Smooth muscle cell (in vitro differentiated cells): ENCODE results near the gene IRGC. TPM values are rescaled to one million over a fixed set of nuclear protein-coding genes. Genes with fewer than 3 reads are reported as not detected.

Experiments
- DNase-seq: peaks from one replicate; lab custom pipeline; 2025; ENCODE audit not compliant: unreplicated experiment; lab: John Stamatoyannopoulos, UW
- H2AFZ ChIP-seq: fragments of 200-600 bp; sonication (generic); 2 replicates; pipeline ENCODE4 v1.6.0; 2016; ENCODE audit warnings: antibody characterized with exemption, low read depth, mild to moderate bottlenecking
- H3F3A ChIP-seq: fragments of 200-600 bp; sonication (generic); 2 replicates; pipeline ENCODE4 v1.6.0; 2017; ENCODE audit warnings: antibody characterized with exemption, low read depth
- H3K27ac ChIP-seq: fragments of 200-600 bp; sonication (generic); 2 replicates; pipeline ENCODE4 v1.5.1; 2016; ENCODE audit warnings: low read depth, mild to moderate bottlenecking
- H3K27me3 ChIP-seq: fragments of 200-600 bp; sonication (generic); 2 replicates; pipeline ENCODE4 v1.6.1; 2016; ENCODE audit warnings: low read depth, mild to moderate bottlenecking
- H3K36me3 ChIP-seq: fragments of 200-600 bp; sonication (generic); 2 replicates; pipeline ENCODE4 v1.5.1; 2016; ENCODE audit warnings: low read depth
- H3K4me1 ChIP-seq: fragments of 200-600 bp; sonication (generic); 2 replicates; pipeline ENCODE4 v1.5.1; 2016; ENCODE audit warnings: low read depth
- H3K4me2 ChIP-seq: fragments of 200-600 bp; sonication (generic); 2 replicates; pipeline ENCODE4 v1.6.0; 2016; ENCODE audit warnings: mild to moderate bottlenecking
- H3K4me3 ChIP-seq: fragments of 200-600 bp; sonication (generic); 2 replicates; pipeline ENCODE4 v1.5.1; 2016; ENCODE audit warnings: mild to moderate bottlenecking
- H3K79me2 ChIP-seq: fragments of 200-600 bp; sonication (generic); 2 replicates; pipeline ENCODE4 v1.6.0; 2016; ENCODE audit warnings: low read depth, mild to moderate bottlenecking
- H3K9ac ChIP-seq: fragments of 200-600 bp; sonication (generic); 2 replicates; pipeline ENCODE4 v1.6.0; 2016; ENCODE audit warnings: low read depth
- H3K9me3 ChIP-seq: fragments of 200-600 bp; sonication (generic); replicated peaks from 2 replicates; pipeline ENCODE4 v1.5.1; 2016; ENCODE audit warnings: low read depth
- H4K20me1 ChIP-seq: fragments of 200-600 bp; sonication (generic); 2 replicates; pipeline ENCODE4 v1.6.0; 2016; ENCODE audit warnings: low read depth
- WGBS: methylation state at CpG from one replicate; pipeline ENCODE4 v1.1.7; 2016; ENCODE audit warnings: low lambda C conversion rate; 5-methylcytosine and 5-hydroxymethylcytosine counted together
- polyA plus RNA-seq: library from polyadenylated mRNA; unstranded; fragments of >200 nt; fragmentation: Nextera tagmentation; extraction: Ambion mirVana; gene quantifications from 2 replicates; pipeline ENCODE4 v1.2.1, GENCODE V29; 2016
- total RNA-seq: library from RNA; depleted of rRNA; stranded (reverse); fragments of >200 nt; gene quantifications from 2 replicates; pipeline ENCODE4 v1.2.3, GENCODE V29; 2014
- TF ChIP-seq, protein P1 (sequence below): fragments of 200-600 bp; sonication (generic); IDR thresholded peaks from 2 replicates; pipeline ENCODE4 v1.5.1; 2017; ENCODE audit warnings: borderline replicate concordance, mild to moderate bottlenecking, antibody characterized with exemption; ENCODE audit not compliant: insufficient read depth, poor library complexity, severe bottlenecking

IRGC gene
- total and polyA plus RNA-seq, 2 experiments from 2014 or later: not detected

DNA sequence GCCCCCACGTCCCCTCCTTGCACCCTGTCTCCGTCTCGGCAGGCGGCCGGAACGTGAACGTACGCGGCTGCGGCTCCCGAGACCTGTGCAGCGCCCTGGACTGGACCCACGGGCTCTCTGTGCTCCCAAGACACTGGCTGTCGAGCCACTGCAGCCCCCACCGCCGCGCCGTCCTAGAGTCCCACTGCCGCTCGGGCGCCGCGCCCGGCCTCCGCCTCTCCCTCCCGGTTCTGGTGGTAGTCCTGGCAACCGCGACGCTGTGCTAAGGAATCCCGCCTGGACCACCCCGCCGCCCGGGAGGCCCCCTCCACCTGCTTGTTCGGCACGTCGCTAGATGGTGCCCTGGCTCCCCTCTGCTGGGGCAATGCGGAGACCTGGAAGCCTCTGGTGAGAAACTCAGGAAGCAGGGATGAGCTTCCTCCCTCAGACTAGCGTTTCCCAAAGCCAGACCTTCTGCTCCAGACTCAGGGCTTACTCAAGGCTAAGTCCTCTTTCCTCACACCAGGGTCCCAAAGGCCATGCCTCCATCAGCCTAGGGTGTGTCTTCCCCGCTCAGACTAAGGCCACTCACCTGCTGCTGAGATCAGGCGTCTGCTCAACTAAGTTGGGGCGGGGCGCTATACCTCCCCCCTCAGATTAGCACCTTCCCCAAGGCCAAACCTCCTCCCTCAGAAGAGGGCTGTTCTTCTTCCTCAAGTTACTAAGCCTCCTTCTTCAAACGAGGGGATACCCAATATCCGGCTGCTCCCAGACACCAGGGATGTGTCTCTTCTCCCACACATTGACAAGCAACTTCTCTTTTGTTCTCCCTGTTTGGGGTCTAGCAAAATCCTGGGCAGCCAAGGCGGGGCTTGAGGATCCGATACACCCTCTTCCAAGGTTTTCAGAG lies 16.1 kb upstream of the IRGC start:
- Histone ChIP-seq H3K4me3 (peak overlapping the region; percentile 10), H3K27ac (no peak overlapping the region), H3K4me1 (no peaks in the 10 kb centered on the region), H3K79me2 (no peaks in the 10 kb centered on the region), H3K9me3 (no peaks in the 10 kb centered on the region), H3K9ac (no peak overlapping the region), H4K20me1 (no peaks in the 10 kb centered on the region), H3K27me3 (peaks cover 17% of the 10 kb centered on the region), H3K36me3 (no peaks in the 10 kb centered on the region), H3F3A (no peaks in the 10 kb centered on the region), H3K4me2 (no peak overlapping the region), H2AFZ (no peak overlapping the region)
- no peak for DNase-seq
- TF ChIP-seq, protein P1, sequence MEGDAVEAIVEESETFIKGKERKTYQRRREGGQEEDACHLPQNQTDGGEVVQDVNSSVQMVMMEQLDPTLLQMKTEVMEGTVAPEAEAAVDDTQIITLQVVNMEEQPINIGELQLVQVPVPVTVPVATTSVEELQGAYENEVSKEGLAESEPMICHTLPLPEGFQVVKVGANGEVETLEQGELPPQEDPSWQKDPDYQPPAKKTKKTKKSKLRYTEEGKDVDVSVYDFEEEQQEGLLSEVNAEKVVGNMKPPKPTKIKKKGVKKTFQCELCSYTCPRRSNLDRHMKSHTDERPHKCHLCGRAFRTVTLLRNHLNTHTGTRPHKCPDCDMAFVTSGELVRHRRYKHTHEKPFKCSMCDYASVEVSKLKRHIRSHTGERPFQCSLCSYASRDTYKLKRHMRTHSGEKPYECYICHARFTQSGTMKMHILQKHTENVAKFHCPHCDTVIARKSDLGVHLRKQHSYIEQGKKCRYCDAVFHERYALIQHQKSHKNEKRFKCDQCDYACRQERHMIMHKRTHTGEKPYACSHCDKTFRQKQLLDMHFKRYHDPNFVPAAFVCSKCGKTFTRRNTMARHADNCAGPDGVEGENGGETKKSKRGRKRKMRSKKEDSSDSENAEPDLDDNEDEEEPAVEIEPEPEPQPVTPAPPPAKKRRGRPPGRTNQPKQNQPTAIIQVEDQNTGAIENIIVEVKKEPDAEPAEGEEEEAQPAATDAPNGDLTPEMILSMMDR: no peak
- 31% methylated on average over 42 of the region's 46 CpGs for WGBS

DNA sequence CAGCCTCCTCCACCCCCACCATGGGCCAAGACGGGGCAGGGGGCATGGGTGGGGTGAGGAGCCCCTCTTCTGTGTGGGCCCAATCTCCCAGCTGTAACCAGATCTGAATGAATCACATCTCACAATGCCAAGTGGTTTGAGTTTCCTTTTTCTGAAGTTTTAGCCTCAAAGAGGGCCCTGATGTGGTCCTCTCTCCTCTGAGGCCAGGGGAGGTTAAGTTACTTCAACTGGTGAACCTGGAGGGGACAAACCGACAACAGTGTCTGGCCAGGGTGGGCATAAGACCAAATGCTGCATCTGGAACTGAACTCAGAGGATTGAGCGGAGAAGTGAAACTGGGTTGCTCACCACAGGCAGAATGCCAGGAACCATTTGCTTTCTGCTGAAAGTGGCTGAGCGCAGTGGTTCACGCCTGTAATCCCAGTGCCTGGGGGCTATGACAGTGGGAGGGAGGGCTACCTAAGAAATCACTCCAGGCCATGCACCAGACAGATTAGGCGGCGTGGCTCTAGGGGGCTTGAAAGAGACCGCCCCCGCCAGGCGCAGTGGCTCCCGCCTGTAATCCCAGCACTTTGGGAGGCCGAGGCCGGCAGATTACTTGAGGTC lies 15.4 kb upstream of the IRGC start:
- Histone ChIP-seq H3K36me3 (no peaks in the 10 kb centered on the region), H3K4me3 (no peak overlapping the region), H3K9me3 (no peaks in the 10 kb centered on the region), H3K79me2 (no peaks in the 10 kb centered on the region), H3K4me2 (no peak overlapping the region), H3K9ac (no peak overlapping the region), H4K20me1 (no peaks in the 10 kb centered on the region), H3K27ac (no peak overlapping the region), H2AFZ (no peak overlapping the region), H3K27me3 (peaks cover 17% of the 10 kb centered on the region), H3K4me1 (no peaks in the 10 kb centered on the region), H3F3A (no peaks in the 10 kb centered on the region)
- TF ChIP-seq, protein P1: no peak
- 84% methylated on average over 13 of the region's 13 CpGs for WGBS
- no peak for DNase-seq

DNA sequence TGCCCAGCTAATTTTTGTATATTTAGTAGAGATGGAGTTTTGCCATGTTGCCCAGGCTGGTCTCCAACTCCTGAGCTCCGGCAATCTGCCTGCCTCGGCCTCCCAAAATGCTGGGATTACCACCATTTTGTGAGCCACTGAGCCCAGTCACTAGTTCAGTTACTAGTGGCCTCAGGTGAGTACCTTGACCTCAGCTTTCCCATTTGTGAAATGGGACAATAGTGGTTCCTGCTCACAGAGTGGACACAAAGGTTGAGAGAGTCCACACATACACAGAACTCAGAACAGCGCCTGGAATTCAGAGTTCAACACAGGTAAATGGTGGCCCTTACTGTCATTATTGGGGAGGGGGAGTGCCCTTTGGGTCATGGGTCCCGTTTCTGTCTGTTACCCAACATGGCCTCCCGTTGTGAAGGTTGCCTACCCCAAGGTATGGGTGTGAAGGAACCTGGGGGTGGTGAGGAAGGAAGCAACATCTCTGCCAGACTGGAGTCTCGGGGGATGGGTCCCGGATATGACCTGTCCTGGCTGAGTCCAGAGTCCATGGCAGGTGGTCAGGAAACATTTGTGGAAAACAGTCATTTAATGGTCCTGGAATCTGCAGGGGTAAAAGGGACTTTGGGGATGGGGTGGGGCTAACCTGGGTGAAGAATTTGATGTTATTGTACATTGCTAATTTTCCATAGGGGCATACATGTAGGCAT lies 11.7 kb upstream of the IRGC start:
- Histone ChIP-seq H3K36me3 (no peaks in the 10 kb centered on the region), H3K4me1 (no peaks in the 10 kb centered on the region), H4K20me1 (no peaks in the 10 kb centered on the region), H3K27me3 (peaks cover 11% of the 10 kb centered on the region), H3F3A (no peaks in the 10 kb centered on the region), H3K9me3 (no peaks in the 10 kb centered on the region), H3K4me2 (no peak overlapping the region), H2AFZ (no peak overlapping the region), H3K79me2 (no peaks in the 10 kb centered on the region), H3K9ac (no peak overlapping the region), H3K4me3 (no peak overlapping the region), H3K27ac (no peak overlapping the region)
- DNase-seq: no peak
- 89% methylated on average over 7 of the region's 7 CpGs for WGBS
- TF ChIP-seq, protein P1: no peak
